ENCODE results near the gene MTNR1A.

The MTNR1A gene

GRCh38 chr4:186487726-186488125 lies 67.6 kb downstream of the MTNR1A start:
- no peak for DNase-seq (ENCODE audit: low read depth)

- no peak for DNase-seq (ENCODE audit: low read depth)
These were observed 69.2 kb downstream of the MTNR1A start for GRCh38 chr4:186486172-186486571.

- no peak for DNase-seq (ENCODE audit: low read depth)
These were observed 69.8 kb downstream of the MTNR1A start for GRCh38 chr4:186485561-186486062.

- no peak for DNase-seq (ENCODE audit: low read depth)
These were observed 70.2 kb downstream of the MTNR1A start for GRCh38 chr4:186485150-186485549.

- no peak for DNase-seq (ENCODE audit: low read depth)
These were observed 71.7 kb downstream of the MTNR1A start for GRCh38 chr4:186483656-186484055.
